Activated naive CD4-positive, alpha-beta T cell (primary cell): ENCODE measurements around the gene PDGFRA.
A peak's percentile ranks its signal among the peaks of the same experiment; 100 is the strongest.
"Not testable (repeated sequence)": the region's sequence is repeated elsewhere in the genome, so short reads cannot be mapped to it uniquely, and the experiment has no call there.

ENCODE experiments used
- DNase-seq, 4 experiments: peaks; one replicate each; lab custom pipeline; 2025; lab: John Stamatoyannopoulos, UW

Gene PDGFRA

GRCh38 chr4:54318904-54319303 lies 89.8 kb downstream of the PDGFRA start:
- DNase-seq: no peak

- no peak for DNase-seq
These were observed 92.0 kb downstream of the PDGFRA start for GRCh38 chr4:54320826-54321685.

GRCh38 chr4:54322818-54323417 lies 93.8 kb downstream of the PDGFRA start:
- DNase-seq: peak in 1 of 4 experiments; percentile 6

- no peak for DNase-seq
These were observed 101.8 kb downstream of the PDGFRA start for GRCh38 chr4:54330896-54331295.

- no peak for DNase-seq
These were observed 103.4 kb downstream of the PDGFRA start for GRCh38 chr4:54332542-54332941.

GRCh38 chr4:54333657-54334056 lies 104.6 kb downstream of the PDGFRA start:
- DNase-seq: no peak

- not testable (repeated sequence) for DNase-seq
These were observed 105.7 kb downstream of the PDGFRA start for GRCh38 chr4:54334769-54335168.

- no peak for DNase-seq
These were observed 107.9 kb downstream of the PDGFRA start for GRCh38 chr4:54337009-54337408.

GRCh38 chr4:54342067-54342466 lies 113.0 kb downstream of the PDGFRA start:
- DNase-seq: not testable (repeated sequence)
